Upper lobe of right lung (tissue), 1 donor: ENCODE measurements around the gene ACACB. TPM values are rescaled to one million over a fixed set of nuclear protein-coding genes. Genes with fewer than 3 reads are reported as not detected.

Experiments
- ATAC-seq: fragments of 200-7000 bp; cut with Tn5 transposase; one replicate; pipeline ENCODE4 v1.9.1; 2020; ENCODE audit warnings: mild to moderate bottlenecking, moderate library complexity
- DNase-seq: peaks from one replicate; pipeline ENCODE4 v3.0.0-alpha.2; 2020
- H3K27ac ChIP-seq: fragments of 200-600 bp; one replicate; pipeline ENCODE4 v1.8.0; 2022
- H3K27me3 ChIP-seq: fragments of 200-600 bp; one replicate; pipeline ENCODE4 v1.8.0; 2022; ENCODE audit warnings: mild to moderate bottlenecking
- H3K36me3 ChIP-seq: fragments of 200-600 bp; one replicate; pipeline ENCODE4 v1.8.0; 2022
- H3K4me1 ChIP-seq: fragments of 200-600 bp; one replicate; pipeline ENCODE4 v1.8.0; 2022
- H3K4me3 ChIP-seq: fragments of 200-600 bp; one replicate; pipeline ENCODE4 v1.8.0; 2022; ENCODE audit warnings: mild to moderate bottlenecking
- H3K9me3 ChIP-seq: fragments of 200-600 bp; one replicate; pipeline ENCODE4 v1.8.0; 2022
- intact Hi-C: fragments of 100-400 bp; cut with DNase I; formaldehyde crosslinking; loops from one replicate; pipeline ENCODE4 v1.11.0; 2022
- total RNA-seq: library from RNA; stranded (reverse); fragmentation: NEBNext Ultra II Directional; extraction: Animal tissue kit (Norgen Biotek cat#: 25700); gene quantifications from one replicate; pipeline ENCODE4 v1.2.1, GENCODE V29; 2021
- TF ChIP-seq, protein P1 (sequence below): fragments of 200-600 bp; IDR thresholded peaks from one replicate; pipeline ENCODE4 v1.8.0; 2022; ENCODE audit warnings: antibody characterized with exemption
- donor health status: DM: no; HTN: yes; CAD: no; lungs with severe emphysema.

ACACB gene
- total RNA-seq, 1 donor from 2014 or later, result 35.2 TPM

DNA sequence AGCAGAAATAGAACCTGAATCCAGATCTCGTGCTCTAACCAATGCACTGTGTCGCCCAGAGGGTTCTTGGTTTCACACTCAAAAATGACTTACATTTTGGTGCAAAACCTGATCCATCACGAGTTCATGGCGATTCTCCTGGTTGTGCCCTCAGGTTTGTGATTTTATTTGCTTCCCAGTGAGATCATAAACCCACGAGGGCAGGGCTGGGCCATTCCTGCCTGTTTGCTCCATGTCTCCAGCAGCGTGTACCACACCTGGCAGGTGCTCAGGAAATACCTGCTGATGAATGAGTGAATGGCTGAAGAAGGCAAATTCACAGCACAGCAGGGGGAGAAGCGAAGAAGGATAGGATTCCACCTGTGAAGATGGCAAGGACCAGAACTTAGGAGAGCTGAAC lies 9.4 kb downstream of the ACACB start:
- no peak for DNase-seq
- no peaks in the 10 kb centered on the region for H3K27me3 ChIP-seq
- no peaks in the 10 kb centered on the region for H3K36me3 ChIP-seq
- H3K27ac ChIP-seq, result no peak overlapping the region
- intact Hi-C loops, result no loop called here
- TF ChIP-seq, protein P1, sequence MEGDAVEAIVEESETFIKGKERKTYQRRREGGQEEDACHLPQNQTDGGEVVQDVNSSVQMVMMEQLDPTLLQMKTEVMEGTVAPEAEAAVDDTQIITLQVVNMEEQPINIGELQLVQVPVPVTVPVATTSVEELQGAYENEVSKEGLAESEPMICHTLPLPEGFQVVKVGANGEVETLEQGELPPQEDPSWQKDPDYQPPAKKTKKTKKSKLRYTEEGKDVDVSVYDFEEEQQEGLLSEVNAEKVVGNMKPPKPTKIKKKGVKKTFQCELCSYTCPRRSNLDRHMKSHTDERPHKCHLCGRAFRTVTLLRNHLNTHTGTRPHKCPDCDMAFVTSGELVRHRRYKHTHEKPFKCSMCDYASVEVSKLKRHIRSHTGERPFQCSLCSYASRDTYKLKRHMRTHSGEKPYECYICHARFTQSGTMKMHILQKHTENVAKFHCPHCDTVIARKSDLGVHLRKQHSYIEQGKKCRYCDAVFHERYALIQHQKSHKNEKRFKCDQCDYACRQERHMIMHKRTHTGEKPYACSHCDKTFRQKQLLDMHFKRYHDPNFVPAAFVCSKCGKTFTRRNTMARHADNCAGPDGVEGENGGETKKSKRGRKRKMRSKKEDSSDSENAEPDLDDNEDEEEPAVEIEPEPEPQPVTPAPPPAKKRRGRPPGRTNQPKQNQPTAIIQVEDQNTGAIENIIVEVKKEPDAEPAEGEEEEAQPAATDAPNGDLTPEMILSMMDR, result no peak
- no peaks in the 10 kb centered on the region for H3K4me1 ChIP-seq
- no peak overlapping the region for H3K4me3 ChIP-seq
- H3K9me3 ChIP-seq, result no peaks in the 10 kb centered on the region
- no peak for ATAC-seq

DNA sequence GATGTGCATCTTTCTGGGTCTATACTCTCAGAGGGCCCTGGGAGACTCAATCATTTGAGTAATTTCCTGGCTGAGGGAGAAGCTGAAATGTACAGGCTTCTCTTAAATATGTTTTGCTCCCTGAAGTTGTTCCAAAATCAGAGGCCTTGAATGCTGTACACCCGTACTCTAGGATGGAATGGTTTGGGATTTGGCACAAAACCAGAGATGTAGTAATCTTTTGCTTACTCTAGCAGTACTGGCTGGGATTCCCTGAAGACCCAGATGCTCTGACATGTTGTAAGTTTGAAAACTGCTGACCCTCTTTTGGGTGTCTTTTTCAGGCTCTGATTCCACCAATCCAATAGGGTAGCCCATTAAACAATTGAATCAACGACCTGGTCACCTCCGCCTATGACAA lies 10.4 kb downstream of the ACACB start:
- Histone ChIP-seq H3K27ac (no peak overlapping the region), H3K36me3 (no peaks in the 10 kb centered on the region), H3K4me3 (no peak overlapping the region), H3K4me1 (no peaks in the 10 kb centered on the region), H3K27me3 (no peaks in the 10 kb centered on the region), H3K9me3 (no peaks in the 10 kb centered on the region)
- ATAC-seq (no peak), DNase-seq (no peak)
- intact Hi-C loops, result no loop called here
- TF ChIP-seq, protein P1, result no peak

DNA sequence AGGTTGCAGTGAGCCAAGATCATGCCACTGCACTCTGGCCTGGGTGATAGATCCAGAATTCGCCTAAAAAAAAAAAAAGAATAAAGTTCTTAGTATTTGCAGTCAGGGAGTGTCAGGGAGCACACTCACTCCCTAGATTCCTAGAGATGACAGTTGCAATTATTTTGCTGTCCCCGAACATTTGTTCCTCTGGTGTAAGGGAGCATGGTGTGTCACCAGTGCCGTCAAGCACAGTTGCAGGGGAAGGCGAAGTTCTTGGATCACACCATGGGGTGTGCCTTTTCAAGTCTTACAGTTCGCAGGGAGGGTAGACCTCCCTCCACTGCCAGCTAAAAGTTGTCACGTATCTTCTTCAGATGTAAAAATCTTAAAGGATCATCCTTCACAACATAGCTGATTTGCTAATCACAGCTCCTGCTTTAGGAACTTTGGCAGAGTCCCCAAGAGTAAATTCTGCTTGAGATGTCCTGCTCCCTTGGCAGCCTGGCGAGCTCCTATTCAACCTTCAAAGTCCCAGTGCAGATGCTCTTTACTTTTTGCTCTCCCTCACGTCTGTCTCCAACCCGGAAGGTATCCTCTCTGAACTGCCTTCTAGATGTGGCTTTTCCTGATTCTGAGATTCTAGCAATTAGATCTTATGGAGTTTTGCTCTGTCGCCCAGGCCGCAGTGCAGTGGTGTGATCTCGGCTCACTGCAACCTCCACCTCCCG lies 11.3 kb downstream of the ACACB start:
- intact Hi-C loops, result no loop called here
- Histone ChIP-seq H3K27ac (no peak overlapping the region), H3K36me3 (no peaks in the 10 kb centered on the region), H3K9me3 (no peaks in the 10 kb centered on the region), H3K4me3 (no peak overlapping the region), H3K27me3 (no peaks in the 10 kb centered on the region), H3K4me1 (no peaks in the 10 kb centered on the region)
- TF ChIP-seq, protein P1, result no peak
- ATAC-seq (no peak), DNase-seq (no peak)

DNA sequence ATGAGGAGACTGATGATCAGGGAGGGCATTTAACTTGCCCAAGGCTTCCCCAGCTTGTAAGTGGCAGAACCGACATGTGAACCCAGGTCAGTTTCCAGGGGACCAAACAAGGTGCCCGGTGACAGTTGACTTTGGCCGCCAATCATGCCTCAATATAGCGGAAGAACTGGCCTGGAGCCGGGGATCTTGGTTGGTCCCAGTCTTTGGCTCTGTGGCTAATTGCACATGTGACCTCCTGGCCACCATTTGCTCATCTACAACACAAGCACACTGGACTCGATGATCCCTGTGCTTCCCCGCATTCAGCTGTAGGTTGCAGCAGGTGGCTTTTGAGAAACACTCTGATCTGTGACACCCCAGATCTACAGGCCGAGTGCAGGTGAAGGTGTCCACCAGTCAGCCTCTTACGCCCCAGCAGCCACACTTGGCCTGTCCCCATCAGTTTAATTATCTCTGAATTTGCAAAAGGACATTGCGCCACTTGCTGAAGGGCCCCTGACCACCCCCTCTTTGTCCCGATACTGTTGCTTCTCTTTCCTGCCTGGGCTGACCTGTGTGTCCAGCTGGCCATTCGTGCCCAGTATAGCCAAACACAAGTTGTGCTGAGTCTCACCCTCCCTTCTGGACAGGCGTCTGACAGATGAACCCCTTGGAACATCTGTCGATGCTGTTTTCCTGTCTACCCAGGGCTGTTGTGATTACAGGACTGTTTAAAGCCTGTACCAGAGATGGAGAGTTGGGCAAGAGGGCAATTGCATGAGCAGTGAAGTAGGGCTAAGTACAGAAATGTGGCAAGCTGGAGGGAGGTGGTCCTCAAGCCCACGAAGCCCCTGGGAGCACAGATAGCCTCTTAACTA lies 14.1 kb downstream of the ACACB start:
- H3K27me3 ChIP-seq, result no peaks in the 10 kb centered on the region
- no peak for DNase-seq
- ATAC-seq, result no peak
- no peaks in the 10 kb centered on the region for H3K9me3 ChIP-seq
- intact Hi-C loops, result no loop called here
- H3K4me1 ChIP-seq, result peaks cover 4% of the 10 kb centered on the region
- no peak overlapping the region for H3K4me3 ChIP-seq
- H3K36me3 ChIP-seq, result no peaks in the 10 kb centered on the region
- TF ChIP-seq, protein P1, result no peak
- no peak overlapping the region for H3K27ac ChIP-seq

DNA sequence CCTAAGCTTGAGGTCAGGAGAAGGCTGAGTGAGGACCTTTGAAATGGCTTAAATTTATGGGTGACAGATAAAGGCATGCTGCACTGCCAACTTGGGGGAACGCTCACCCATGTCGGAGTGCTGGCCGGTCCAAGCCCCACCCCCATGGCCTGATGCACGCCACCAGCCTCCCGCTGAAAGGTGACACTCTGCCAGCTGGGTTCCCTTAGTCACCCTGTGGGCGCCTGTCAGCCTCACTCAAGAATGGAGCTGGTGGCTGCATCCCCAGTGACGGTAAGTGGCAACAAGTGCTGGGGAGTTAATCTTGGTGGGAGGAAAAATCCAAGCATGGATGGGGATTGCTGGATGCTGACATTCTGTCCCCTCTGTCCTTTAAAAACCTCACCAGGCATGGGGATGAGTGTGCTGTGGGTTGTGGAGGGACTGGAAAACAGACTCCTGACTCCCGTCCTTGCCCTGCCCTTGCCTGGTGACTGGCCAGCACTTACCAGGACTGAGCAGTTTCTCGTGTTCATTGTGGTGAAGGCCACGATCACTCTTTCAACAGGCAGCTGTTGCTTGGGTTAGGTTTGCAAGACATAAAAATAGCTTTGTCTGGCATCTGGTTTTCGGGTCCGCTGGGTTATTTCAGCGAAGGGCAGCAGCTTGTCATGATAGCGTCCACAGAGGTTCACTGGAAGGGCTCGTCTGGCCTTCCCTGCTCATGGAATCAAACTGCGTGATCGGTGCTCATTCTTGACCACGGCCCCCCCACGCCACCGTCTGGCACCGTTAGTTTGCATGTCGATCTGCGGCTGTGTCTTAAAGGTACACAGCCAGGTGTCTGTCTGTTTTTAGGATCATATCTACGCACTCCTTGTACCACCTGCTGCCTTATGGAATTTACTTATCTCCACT lies 15.0 kb downstream of the ACACB start:
- H3K27ac ChIP-seq, result no peak overlapping the region
- peak; percentile 24 for ATAC-seq
- intact Hi-C loops, result no loop called here

More for the DNA sequence above, 15.0 kb downstream of the ACACB start:
- TF ChIP-seq, protein P1, result no peak
- H3K36me3 ChIP-seq, result no peaks in the 10 kb centered on the region
- no peaks in the 10 kb centered on the region for H3K27me3 ChIP-seq
- H3K9me3 ChIP-seq, result no peaks in the 10 kb centered on the region
- H3K4me1 ChIP-seq, result peaks cover 4% of the 10 kb centered on the region
- no peak for DNase-seq
- no peak overlapping the region for H3K4me3 ChIP-seq
